Breast epithelium (tissue), 4 donors: ENCODE results near the gene PARK7. TPM values are rescaled to one million over a fixed set of nuclear protein-coding genes. Genes with fewer than 3 reads are reported as not detected.
A peak's percentile ranks its signal among the peaks of the same experiment; 100 is the strongest.

ENCODE experiments used
- DNase-seq, 2 donors: peaks; one replicate each; pipeline ENCODE4 v3.0.0-alpha.2; 2019; ENCODE audit warnings: low spot score in 2 of 2
- H3K27ac ChIP-seq, 2 donors: fragments of 200-600 bp; sonication (generic) in 1 of 2; one replicate each; pipeline ENCODE4 v1.5.1; 2016 to 2019; ENCODE audit warnings: mild to moderate bottlenecking in 1 of 2
- H3K27me3 ChIP-seq, 2 donors: fragments of 200-600 bp; sonication (generic) in 1 of 2; one replicate each; pipeline versions ENCODE4 v1.5.1 to v1.6.0; 2017 to 2019; ENCODE audit warnings: control low read depth in 1 of 2, mild to moderate bottlenecking in 1 of 2
- H3K36me3 ChIP-seq: fragments of 200-600 bp; one replicate; pipeline ENCODE4 v1.5.1; 2019
- H3K4me1 ChIP-seq, 2 donors: fragments of 200-600 bp; sonication (generic); one replicate each; pipeline ENCODE4 v1.5.1; 2016 to 2019; ENCODE audit warnings: control low read depth in 1 of 2
- H3K4me3 ChIP-seq, 3 donors: fragments of 200-600 bp; sonication (generic); 1 replicate in 2 of 3; 2 replicates in 1 of 3; pipeline ENCODE4 v1.5.1; 2016 to 2019; ENCODE audit warnings: mild to moderate bottlenecking in 3 of 3, moderate library complexity in 2 of 3
- H3K9me3 ChIP-seq, 2 donors: fragments of 200-600 bp; sonication (generic) in 1 of 2; one replicate each; pipeline ENCODE4 v1.5.1; 2016 to 2019; ENCODE audit warnings: control low read depth in 1 of 2
- POLR2A ChIP-seq: fragments of 450-650 bp; IDR thresholded peaks from one replicate; pipeline ENCODE4 v1.6.1; 2016; ENCODE audit warnings: antibody characterized with exemption, mild to moderate bottlenecking, moderate library complexity
- POLR2AphosphoS5 ChIP-seq, 3 donors: sonication (generic); formaldehyde crosslinking; IDR thresholded peaks; one replicate each; pipeline ENCODE4 v1.6.1; 2017; ENCODE audit warnings: antibody characterized with exemption in 3 of 3
- intact Hi-C: fragments of 100-400 bp; cut with DNase I; formaldehyde crosslinking; loops from one replicate; pipeline ENCODE4 v1.15.1; 2023; ENCODE audit warnings: low total_unique reads
- total RNA-seq, 3 donors: library from RNA; depleted of rRNA; stranded (reverse); fragments of >200 nt; gene quantifications; one replicate each; pipeline ENCODE4 v1.1.0, GENCODE V29; 2016
- TF ChIP-seq, protein P1 (sequence below), 3 donors: fragments of 450-650 bp; IDR thresholded peaks; one replicate each; pipeline ENCODE4 v1.5.1; 2016 to 2017; ENCODE audit warnings: antibody characterized with exemption in 3 of 3, mild to moderate bottlenecking in 3 of 3, moderate library complexity in 3 of 3

PARK7 gene
- total RNA-seq, 3 donors from 2014 or later, result 205 to 227 (median 213) TPM

DNA sequence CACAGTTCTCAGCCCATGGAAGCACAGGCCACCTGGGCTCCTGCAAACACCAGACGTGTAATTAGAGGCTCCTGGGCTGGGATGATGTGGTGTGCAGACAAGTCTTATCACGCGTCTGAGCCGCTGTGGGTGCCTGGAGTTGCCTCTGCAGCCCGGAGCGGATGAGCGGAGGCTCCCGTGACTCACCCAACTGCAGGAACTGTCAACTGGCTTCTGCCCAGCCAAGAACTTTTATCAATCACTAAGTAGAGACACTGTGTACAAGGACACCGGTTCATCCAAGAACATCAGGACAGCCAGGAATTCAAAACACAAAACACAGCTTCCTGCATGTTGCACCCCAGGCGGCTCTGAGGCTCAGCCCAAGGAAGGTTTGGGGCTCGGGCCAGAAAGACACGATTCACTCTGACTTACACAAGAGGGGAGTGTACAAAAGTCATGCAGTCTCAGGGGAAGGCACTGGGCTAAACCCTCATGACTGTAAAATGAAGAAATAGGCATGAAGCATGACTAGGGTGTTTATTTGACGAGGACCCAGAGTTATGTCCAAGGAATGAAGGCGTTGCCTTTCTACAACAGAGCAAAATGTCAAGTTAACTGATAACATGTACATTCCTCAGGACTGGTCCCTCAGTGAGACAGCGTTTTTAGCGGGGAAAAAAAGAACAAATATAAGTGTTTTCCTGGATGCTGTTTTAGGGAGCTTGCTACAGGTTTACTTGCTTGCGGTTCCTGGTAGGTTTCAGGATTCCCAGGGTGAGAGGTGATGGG lies 43.5 kb downstream of the PARK7 start:
- Histone ChIP-seq H3K27ac (peak overlapping the region; percentile 88 to 92), H3K4me1 (peaks cover 8 to 15% of the 10 kb centered on the region in 2 donors), H3K9me3 (no peaks in the 10 kb centered on the region), H3K36me3 (no peaks in the 10 kb centered on the region), H3K4me3 (peak overlapping the region in 2 of 3 donors; percentile 9 to 29), H3K27me3 (no peaks in the 10 kb centered on the region)
- peak; percentile 90 to 98 for DNase-seq
- TF ChIP-seq, protein P1, sequence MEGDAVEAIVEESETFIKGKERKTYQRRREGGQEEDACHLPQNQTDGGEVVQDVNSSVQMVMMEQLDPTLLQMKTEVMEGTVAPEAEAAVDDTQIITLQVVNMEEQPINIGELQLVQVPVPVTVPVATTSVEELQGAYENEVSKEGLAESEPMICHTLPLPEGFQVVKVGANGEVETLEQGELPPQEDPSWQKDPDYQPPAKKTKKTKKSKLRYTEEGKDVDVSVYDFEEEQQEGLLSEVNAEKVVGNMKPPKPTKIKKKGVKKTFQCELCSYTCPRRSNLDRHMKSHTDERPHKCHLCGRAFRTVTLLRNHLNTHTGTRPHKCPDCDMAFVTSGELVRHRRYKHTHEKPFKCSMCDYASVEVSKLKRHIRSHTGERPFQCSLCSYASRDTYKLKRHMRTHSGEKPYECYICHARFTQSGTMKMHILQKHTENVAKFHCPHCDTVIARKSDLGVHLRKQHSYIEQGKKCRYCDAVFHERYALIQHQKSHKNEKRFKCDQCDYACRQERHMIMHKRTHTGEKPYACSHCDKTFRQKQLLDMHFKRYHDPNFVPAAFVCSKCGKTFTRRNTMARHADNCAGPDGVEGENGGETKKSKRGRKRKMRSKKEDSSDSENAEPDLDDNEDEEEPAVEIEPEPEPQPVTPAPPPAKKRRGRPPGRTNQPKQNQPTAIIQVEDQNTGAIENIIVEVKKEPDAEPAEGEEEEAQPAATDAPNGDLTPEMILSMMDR (IDR thresholded peaks at IDR 0.05), result peak in 2 of 3 donors; percentile 9 to 14
- TF ChIP-seq POLR2AphosphoS5 (IDR thresholded peaks at IDR 0.05), result peak; percentile 92 to 97 (median 96)
- no peak for TF ChIP-seq POLR2A
- intact Hi-C loops, result loop anchor here (5.0 kb wide), 2 partner anchors 512 to 982 kb away; no protein-coding TSS in a partner anchor

DNA sequence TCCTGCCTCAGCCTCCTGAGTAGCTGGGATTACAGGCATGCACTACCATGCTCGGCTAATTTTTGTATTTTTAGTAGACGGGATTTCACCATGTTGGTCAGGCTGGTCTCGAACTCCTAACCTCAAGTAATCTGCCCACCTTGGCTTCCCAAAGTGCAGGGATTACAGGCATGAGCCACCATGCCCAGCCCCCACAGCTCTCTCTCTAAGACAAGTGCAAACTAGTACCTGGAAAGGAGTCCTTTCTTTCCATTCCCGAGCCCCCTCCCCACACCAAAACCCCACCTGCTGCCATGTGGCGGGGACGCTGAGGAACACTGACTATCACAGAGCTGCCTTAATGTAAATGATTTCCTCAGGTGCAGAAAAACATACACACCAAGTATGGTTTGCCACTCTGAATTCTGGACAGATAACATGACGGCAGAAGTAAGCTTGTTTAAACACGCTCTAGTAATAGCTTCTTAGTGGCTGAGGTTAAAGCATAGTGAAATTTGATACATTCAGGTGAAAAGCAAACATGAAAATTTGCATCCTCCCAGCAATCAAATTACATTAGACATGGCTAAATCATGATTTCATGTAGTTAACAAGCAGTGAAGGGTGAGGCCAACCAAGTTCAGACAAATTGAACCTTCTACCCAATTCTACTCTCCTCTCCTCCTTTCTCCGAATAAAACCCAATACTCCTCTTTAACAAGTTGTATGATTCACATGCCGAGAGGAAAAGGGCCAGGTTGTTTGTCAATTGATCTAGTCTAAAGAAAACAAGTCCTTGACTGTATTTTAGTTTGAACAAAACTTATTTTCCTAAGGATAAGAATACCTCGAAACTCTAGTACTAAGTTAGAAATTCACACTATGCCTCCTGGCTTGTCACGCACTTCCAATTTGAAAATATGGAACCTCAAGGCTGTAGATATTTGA lies 44.8 kb downstream of the PARK7 start:
- Histone ChIP-seq H3K27me3 (no peaks in the 10 kb centered on the region), H3K4me1 (peaks cover 8 to 15% of the 10 kb centered on the region in 2 donors), H3K9me3 (no peaks in the 10 kb centered on the region), H3K4me3 (no peak overlapping the region), H3K27ac (peak overlapping the region; percentile 88 to 92), H3K36me3 (no peaks in the 10 kb centered on the region)
- DNase-seq, result no peak
- TF ChIP-seq POLR2AphosphoS5 (IDR thresholded peaks at IDR 0.05) (no peak), POLR2A (no peak)
- TF ChIP-seq, protein P1 (IDR thresholded peaks at IDR 0.05), result no peak
- intact Hi-C loops, result loop anchor here (5.0 kb wide), 2 partner anchors 511 to 981 kb away; no protein-coding TSS in a partner anchor

DNA sequence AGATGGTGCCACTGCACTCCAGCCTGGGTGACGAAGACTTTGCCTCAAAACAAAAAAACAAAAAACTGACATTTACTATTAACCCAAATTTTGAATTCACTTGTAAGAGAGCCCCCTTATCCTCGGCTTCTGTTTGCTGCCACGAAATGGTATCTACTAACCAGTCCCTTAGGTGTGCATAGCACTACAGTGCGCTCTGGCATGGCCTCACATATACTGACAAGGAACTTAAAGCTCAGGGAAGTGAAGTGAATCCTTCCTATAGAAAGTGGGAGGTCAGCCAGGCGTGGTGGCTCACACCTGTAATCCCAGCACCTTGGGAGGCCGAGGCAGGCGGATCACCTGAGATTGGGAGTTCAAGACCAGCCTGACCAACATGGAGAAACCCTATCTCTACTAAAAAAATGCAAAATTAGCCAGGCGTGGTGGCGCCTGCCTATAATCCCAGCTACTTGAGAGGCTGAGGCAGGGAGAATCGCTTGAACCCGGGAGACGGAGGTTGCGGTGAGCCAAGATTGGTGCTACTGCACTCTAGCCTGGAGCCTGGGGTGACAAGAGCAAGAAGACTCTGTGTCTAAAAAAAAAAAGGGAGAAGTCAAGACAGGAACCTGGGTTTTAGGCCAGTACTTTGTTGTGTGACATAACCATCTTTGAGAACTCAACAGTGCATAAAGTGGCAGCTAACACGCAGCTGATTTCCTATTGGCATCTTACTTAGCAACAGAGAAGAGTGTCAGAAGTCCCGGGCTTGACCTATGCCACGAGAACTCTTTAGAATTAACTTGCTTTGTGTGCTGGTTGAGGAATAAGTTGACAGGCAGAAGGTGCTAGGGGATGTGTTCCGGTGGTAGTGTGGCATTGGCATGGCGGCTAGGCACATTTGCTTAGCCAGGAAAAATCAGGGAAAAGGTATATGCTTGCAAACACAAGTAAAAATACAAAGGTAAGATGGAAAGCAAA lies 47.8 kb downstream of the PARK7 start:
- no peaks in the 10 kb centered on the region for H3K9me3 ChIP-seq
- no peaks in the 10 kb centered on the region for H3K27me3 ChIP-seq
- intact Hi-C loops, result loop anchor here (5.0 kb wide), 2 partner anchors 508 to 978 kb away; no protein-coding TSS in a partner anchor
- peaks cover 8 to 9% of the 10 kb centered on the region in 2 donors for H3K4me1 ChIP-seq
- TF ChIP-seq, protein P1 (IDR thresholded peaks at IDR 0.05), result no peak
- TF ChIP-seq POLR2A (no peak), POLR2AphosphoS5 (IDR thresholded peaks at IDR 0.05) (no peak)
- H3K27ac ChIP-seq, result no peak overlapping the region
- DNase-seq, result no peak
- H3K36me3 ChIP-seq, result no peaks in the 10 kb centered on the region
- H3K4me3 ChIP-seq, result no peak overlapping the region

DNA sequence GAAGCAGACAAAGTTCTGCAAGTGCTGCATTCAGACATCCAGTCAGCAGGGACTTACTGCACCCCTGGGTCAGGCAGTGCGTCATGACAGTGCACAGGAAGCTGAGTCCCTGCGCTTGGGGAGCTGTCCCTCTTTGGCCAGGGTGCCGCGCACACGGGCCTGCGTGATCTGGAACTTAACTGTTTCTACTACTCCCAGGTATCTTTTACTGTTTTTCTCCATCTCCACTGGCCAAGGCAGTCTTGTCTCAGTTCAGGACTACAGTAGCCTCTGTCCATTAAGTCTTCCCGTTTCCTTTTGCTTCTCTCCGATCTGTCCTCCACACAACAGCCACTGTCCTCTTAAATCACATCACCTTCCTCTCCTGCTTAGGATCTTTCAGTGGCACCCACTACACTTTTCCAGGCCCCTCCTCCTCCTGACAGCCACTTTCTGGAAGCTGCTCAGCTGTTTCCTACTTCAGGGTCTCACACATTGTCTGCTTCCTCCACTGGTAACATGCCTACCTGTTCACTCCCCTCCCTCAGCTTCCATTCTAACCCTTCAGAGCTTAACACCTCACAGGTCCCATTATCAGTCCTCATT lies 48.7 kb downstream of the PARK7 start:
- H3K4me3 ChIP-seq, result no peak overlapping the region
- intact Hi-C loops, result no loop called here
- no peaks in the 10 kb centered on the region for H3K27me3 ChIP-seq
- H3K27ac ChIP-seq, result peak overlapping the region in 1 of 2 donors; percentile 8
- H3K36me3 ChIP-seq, result no peaks in the 10 kb centered on the region
- TF ChIP-seq POLR2AphosphoS5 (IDR thresholded peaks at IDR 0.05), result peak in 2 of 3 donors; percentile 11 to 48
- TF ChIP-seq, protein P1 (IDR thresholded peaks at IDR 0.05), result no peak
- H3K4me1 ChIP-seq, result peaks cover 9 to 15% of the 10 kb centered on the region in 2 donors
- DNase-seq, result no peak
- no peaks in the 10 kb centered on the region for H3K9me3 ChIP-seq
